ENCODE measurements around the gene HIVEP3.

DNA sequence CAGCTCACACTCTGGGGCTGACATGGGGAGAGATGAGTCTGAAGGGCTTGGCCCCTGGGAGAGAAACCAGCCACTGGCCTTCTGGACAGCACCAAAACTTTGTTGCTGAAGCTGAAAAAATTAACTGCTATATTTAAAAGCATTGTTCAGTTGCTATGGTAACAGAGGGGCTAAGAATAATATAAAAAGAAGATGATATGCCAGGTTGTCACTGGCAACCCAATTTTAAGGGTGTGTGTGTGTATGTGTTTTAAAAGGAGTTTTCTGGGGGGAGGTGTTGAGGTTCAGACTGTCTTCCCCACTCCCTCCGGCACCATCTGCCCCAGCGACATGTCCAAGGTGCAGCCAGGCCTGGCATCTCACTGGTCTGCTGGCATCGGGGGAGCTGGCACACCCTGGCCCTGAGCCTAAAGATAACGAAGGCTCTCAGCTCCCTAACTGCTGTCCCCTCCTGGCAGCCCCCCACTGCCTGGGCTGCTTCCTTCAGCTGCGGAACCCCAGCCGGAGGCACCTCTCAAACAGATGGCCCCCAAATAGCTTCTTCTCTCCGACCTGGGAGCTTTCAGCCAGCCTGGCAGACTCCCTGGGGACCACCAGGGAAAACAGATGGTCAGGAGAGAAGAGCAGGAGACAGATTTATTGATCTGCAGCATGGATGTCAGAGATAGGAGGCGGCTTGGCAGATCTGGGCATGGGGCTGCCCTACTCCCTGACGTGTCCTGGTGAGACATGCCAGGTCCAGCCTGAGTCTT, 203.9 kb downstream of the HIVEP3 start:
- no peak for TF ChIP-seq EZH2 (IDR thresholded peaks at IDR 0.05; ENCODE audit: insufficient read depth, low read length)
- TF ChIP-seq, protein P1, sequence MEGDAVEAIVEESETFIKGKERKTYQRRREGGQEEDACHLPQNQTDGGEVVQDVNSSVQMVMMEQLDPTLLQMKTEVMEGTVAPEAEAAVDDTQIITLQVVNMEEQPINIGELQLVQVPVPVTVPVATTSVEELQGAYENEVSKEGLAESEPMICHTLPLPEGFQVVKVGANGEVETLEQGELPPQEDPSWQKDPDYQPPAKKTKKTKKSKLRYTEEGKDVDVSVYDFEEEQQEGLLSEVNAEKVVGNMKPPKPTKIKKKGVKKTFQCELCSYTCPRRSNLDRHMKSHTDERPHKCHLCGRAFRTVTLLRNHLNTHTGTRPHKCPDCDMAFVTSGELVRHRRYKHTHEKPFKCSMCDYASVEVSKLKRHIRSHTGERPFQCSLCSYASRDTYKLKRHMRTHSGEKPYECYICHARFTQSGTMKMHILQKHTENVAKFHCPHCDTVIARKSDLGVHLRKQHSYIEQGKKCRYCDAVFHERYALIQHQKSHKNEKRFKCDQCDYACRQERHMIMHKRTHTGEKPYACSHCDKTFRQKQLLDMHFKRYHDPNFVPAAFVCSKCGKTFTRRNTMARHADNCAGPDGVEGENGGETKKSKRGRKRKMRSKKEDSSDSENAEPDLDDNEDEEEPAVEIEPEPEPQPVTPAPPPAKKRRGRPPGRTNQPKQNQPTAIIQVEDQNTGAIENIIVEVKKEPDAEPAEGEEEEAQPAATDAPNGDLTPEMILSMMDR (IDR thresholded peaks at IDR 0.05; ENCODE audit: insufficient read depth, low read depth, low read length) = no peak

Measured in astrocyte (in vitro differentiated cells and primary cell).